Iris pigment epithelial cell (primary cell): Measurements from ENCODE around the gene RTF2.
A peak's percentile ranks its signal among the peaks of the same experiment; 100 is the strongest.
"Not testable (repeated sequence)": the region's sequence is repeated elsewhere in the genome, so short reads cannot be mapped to it uniquely, and the experiment has no call there.

Source experiments
- DNase-seq: peaks from one replicate; pipeline ENCODE4 v3.0.0-alpha.2; 2011; ENCODE audit warnings: low read depth

The RTF2 gene

DNA sequence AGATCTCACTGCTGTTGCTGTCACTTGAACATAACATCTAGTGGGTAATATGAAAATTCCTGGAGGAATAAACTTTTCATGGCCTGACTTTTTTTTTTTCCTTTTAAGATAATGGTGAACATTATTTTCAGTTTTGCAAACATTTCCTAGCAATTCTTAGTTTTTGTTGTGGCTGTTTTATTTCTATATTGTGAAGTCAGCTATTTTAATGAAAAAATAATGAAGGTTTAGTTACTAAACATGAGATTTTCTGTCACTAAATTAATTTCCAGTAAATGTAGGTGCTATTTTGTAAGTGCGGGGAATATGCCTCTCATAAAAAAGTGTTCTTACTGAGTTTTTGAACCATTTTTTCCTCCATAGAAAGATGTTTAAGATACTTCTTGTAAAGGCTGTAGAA lies 32.7 kb downstream of the RTF2 start:
- no peak for DNase-seq

DNA sequence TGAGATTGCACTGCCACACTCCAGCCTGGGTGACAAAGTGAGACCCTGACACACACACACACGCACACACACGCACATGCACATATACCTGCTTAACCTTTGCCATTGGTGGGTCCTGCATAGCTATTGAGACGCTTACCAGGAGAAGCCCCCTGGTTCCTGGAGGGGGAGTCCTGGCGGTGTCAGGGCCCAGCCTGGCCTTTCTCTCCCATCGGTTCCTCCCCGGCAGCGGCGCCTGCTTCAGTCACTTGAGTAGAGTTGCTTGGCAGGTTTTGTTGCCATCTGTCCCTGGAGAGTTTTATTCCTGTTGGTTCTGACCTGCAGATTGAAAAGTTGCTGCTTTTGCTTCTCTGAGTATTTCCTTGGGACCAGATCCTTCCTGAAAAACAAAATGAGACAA lies 35.5 kb downstream of the RTF2 start:
- no peak for DNase-seq

DNA sequence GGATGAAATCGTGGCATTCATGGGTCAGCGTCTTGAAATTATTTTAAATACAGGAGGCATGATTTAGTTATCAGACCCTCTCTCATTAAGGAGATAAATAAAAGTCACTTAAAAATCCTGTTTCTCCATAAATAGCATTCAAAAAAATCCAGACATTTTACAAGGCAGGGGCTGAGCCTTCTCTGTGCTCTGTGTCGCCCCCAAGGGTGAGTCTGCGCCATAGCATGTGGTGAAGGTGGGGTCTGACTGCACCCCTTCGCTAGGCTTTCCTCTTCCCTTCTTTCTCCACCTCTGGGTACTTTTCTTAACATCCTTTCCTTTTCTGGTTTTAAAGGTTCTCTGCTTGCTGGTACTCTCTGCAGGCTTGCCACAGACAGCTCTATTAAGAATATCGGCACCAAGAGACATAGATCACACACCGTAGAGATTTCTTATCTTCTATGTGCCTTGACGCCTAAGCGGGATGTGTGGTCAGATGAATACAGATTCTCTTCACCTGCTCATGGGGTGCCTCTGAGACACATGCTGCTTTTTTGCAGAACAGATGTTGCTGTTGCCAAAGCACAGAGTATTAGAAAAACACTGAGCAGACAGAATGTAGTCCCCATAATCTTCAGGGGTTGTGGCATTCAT lies 36.1 kb downstream of the RTF2 start:
- DNase-seq: no peak

DNA sequence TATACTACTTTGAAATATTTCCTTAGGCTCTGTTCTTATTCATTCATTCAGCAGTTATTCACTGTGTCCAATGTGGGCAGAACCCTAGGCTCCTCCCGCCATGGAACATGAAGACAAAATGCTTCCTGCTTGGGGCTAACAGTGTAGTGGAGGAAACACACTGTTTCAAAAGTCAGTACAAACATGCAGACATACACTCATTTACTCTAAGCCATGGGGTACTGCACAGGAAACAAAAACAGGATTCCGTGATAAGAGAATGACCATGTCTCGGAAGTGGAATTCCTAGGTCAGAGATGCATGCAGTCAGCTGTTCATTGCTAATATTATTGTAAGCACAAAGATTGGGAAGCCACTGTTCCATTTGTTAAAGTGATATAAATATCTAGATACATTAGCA lies 37.7 kb downstream of the RTF2 start:
- peak; percentile 31 for DNase-seq

DNA sequence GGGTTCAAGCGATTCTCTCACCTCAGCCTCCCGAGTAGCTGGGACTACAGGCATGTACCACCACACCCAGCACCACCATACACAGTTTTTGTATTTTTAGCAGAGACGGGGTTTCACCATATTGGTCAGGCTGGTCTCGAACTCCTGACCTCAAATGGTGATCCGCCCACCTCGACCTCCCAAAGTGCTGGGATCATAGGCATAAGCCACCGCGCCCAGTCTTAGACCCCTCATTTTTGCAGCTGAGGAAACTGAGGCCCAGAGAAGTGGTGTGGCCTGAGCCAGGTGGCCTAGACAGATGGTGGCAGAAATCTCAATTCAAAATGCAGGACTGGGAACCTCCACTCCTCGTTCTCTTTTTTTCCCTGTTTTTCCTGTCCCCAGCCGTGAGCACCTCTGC lies 43.5 kb downstream of the RTF2 start:
- DNase-seq: no peak

DNA sequence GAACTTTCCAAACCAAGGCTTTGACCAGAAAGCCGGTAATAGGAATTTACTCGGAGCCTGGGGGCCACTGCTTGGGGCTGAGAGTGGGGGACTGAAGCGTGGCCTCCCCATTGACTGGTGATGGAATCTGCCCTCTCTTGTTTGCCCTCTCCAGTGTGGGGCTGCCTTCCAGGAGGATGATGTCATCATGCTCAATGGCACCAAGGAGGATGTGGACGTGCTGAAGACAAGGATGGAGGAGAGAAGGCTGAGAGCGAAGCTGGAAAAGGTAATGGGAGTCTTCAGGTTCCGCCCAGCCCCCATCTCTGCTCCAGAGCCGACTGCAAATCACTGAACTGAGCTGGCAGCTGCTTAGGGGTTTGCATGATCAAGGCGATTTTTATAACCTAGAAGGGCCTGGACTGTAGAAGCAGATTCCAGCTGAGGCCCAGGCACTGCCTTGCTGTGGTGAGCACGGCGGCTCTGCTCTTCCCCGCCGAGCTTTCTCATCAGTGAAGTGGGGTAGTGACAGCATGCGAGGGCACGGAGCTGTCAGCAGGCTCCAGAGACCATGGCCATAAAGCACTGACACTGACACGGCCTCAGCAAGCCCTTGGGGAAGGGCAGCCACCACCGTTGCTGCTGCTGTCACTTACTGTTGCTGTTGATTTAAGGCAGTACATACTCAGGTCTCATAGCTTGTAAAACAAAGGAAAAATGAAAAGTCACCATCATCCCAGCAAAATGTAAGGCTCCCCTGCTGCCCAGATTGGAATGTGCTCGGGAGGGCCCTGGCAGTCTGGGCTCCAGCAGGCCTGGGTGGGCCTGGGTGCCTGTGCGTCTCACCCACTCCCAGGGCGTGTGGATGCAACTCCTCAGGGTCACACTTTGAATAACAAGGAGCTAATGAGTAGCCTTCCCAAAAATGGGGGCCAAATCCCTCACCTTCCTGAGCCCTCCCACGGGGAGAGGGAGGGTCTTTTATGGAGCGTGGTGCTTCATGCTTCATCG lies 45.0 kb downstream of the RTF2 start:
- peak; percentile 4 for DNase-seq

DNA sequence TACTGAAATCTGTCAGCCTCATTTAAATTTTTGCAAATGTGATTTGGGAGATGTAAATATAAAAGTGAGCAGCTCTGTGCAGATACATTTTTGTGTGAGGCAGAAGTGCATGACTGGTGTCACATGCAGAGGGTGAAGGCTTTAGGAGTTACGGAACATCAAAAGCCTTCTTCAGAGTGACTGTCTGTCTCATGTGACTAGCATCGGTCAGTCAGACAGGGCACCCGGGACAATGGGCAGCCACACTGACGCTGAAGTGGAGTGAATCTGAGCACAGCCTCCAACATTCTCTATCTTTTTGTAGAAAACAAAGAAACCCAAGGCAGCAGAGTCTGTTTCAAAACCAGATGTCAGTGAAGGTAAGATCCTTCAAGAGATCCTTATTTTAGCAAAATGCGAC lies 48.2 kb downstream of the RTF2 start:
- no peak for DNase-seq

DNA sequence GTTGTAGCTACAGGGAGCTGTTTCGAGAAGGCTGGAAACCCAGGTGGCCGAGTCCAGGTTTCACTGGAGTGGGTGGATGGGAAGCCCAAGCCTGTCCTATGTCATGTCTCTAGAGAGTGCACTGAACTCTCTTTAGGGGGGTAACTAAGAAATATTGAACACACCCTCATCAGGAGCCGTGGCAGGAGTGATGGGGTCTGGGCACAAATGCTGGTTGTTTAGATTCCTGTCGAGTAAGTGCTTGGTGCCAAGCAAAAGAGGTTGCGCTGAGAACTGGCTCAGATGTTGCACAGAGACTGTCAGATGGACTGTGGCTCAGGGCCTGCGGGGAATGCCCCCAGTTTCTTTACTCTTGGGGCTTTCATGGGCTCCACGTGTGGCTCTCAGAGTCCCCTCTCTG lies 48.8 kb downstream of the RTF2 start:
- DNase-seq: no peak

DNA sequence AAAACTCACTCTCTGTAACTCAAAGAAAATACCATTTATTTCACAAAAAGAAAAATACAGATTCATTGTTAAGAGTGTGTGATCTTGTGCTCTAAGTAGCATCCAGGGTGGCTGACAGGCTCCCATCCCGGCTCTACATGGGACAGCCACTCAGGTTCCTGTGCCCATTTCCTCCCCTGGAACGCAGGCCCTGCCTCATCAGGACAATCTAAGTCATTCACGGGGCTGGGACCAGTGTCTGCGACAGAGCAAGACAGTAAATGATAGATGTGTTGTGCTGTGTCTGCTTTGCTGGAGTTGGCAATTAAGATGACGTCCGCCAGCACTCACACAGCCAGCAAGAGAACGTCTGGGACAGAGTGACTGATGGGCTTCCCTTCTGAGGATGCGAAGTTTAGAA lies 49.2 kb downstream of the RTF2 start:
- DNase-seq: no peak

DNA sequence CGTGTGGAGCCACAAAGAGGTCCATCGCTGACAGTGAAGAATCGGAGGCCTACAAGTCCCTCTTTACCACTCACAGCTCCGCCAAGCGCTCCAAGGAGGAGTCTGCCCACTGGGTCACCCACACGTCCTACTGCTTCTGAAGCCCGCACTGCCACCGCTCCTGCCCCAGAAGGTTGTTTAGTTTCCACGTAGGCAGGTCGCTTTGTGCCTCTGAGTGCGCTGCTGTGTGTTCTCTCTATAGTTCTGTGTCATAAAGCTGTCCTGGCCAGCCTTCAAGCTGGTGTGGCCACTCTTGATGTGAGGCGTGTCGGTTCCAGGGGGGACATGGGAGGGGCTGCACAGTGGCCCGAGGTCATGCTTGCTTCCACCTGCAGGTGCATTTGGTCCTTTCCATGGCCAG lies 49.7 kb downstream of the RTF2 start:
- no peak for DNase-seq

DNA sequence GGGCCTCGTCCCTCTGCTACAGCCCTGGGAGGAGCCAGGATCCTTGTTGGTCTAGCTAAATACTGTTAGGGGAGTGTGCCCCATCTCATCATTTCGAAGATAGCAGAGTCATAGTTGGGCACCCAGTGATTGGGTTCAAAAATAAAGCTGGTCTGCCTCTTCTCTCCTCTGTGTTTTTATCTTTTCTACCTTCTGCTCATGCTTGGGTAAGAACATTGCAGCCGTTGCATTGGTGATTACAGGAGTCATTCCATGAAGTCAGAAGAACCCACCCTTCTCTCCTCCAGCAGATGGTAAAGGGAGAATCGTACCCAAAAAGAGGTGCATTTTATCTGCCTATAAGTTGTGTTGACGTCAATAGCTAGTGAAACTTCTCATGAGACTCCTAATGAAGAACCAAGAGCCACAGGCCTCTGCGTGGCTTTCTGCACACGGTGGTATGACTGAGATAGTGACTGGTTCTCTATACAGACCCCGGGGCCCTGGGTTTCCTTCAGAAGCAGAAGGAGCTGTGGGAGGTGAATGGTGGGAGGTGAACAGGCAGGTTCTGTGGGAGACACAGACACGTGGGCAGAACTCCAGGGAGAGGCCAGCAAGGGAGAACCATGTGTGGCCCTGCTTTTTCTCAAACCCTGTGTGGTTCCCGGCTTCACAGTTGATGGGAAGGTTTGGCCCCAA lies 50.4 kb downstream of the RTF2 start:
- DNase-seq: no peak

DNA sequence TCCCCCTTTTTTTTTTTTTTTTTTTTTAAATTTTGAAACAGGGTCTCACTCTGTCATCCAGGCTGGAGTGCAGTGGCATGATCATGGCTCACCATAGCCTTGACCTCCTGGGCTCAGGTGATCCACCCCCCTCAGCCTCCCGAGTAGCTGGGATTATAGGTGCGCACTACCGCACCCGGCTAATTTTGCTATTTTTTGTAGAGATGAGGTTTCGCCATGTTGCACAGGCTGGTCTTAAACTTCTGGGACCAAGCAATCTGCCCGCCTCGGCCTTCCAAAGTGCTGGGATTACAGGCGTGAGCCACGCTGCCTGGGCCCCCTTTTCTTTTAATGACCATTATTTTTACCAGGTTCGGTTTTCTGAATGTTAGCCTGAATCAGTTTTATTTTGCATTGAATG lies 51.1 kb downstream of the RTF2 start:
- DNase-seq: no peak

DNA sequence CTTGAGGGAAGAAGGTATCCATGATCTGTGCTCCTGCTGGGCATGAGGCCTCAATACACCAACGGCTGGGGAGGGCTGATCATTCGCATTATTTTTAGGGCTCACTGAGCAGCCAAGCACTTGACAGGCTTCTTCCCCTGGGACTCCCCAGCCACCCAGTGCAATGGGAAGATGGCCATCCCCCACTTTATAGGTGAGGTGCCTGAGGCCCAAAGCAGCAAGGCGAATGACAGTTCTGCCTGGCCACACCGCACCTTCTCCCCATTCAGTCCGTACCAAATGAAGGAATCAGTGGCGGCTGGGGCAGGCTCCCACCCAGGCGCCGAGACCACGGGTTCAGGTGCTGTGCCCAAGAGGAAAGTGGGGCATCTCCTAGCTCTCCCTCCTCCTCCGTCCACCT lies 51.8 kb downstream of the RTF2 start:
- DNase-seq: no peak

DNA sequence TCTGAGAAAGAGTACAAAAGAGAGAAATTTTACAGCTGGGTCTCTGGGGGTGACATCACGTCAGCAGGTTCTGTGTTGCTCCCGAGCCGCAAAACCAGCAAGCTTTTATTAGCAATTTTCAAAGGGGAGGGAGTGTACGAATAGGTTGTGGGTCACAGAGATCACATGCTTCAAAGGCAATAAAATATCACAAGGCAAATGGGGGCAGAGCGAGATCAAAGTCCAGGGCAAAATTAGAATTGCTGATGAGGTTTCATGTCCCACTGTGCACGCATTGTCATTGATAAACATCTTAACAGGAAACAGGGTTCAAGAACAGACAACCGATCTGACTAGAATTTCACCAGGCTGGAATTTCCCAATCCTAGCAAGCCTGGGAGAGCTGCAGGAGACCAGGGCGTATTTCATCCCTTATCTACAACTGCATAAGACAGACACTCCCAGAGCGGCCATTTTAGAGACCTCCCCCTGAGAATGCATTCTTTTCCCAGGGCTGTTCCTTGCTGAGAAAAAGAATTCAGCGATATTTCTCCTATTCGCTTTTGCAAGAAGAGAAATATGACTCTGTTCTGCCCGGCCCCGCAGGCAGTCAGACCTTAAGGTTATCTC lies 52.4 kb downstream of the RTF2 start:
- DNase-seq: not testable (repeated sequence)

DNA sequence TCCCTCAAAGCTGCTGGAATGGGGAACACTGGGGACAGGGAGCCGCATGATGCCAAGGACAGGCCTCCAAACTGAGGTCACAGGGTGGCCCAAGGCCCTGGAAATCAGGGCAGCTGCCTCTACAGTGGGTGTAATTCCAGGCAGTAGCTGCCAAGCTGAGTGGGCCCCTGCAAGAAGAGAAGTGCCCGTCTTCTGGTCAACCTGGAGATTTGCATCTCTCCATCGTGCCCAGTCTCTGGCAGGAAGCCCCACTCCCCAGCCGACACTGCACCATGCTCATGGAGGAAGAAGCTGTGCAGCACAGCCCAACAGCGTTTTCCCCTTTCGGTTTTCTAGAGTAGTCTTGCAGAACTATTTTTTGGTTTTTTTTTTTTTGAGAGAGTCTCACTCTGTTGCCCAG lies 53.9 kb downstream of the RTF2 start:
- no peak for DNase-seq

DNA sequence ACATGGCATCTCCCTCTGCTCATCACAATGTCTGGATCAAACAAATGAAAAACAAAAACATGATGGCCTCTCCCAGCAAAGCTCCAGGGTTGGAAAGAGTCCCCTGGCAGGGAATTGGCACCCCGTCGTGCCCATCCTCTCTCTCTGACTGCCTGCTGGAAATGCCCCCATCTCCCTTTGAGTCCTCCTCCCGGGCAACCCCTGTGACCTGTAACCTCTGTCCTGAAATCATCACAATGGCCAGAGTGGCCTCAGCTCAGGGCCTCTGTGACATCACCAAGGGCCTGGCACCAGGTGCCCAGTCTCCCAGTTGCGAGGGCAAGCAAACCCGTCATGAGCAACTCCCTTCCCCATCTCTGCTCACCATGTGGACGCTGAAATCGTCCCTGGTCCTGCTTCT lies 56.0 kb downstream of the RTF2 start, which contains the start of gene FAM209A:
Gene FAM209A, plus strand, starts transcription at position 301 of the 400 bp plus-strand sequence. Its CDS starts 65 bp downstream, at position 366.
- not testable (repeated sequence) for DNase-seq

DNA sequence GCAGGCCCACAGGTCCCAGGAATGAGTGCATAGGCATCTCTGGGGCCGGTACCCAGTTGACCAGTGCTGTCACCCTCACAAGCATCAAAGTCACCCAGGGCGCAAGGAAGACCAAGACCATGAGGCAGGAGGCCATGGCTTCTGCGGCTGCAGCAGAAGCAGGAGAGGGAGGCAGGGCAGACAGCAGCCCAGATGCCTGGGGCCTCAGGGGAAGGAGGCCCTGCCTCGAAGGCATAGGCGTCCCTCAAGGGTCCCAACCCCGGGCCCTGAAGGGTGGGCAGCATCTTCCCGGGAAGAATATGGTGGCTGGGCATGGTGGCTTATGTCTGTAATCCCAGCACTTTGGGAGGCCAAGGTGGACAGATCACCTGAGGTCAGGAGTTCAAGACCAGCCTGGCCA lies 59.1 kb downstream of the RTF2 start:
- no peak for DNase-seq

DNA sequence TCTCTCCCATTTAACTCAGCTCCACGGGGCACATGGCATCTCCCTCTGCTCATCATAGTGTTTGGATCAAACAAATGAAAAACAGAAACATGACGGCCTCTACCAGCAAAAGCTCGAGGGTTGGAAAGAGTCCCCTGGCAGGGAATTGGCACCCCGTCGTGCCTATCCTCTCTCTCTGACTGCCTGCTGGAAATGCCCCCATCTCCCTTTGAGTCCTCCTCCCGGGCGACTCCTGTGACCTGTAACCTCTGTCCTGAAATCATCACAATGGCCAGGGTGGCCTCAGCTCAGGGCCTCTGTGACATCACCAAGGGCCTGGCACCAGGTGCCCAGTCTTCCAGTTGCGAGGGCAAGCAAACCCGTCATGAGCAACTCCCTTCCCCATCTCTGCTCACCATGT lies 64.5 kb downstream of the RTF2 start, which contains the start of gene FAM209B:
Gene FAM209B, plus strand, starts transcription at position 301 of the 400 bp plus-strand sequence. Its CDS starts 96 bp downstream, at position 397.
- not testable (repeated sequence) for DNase-seq

DNA sequence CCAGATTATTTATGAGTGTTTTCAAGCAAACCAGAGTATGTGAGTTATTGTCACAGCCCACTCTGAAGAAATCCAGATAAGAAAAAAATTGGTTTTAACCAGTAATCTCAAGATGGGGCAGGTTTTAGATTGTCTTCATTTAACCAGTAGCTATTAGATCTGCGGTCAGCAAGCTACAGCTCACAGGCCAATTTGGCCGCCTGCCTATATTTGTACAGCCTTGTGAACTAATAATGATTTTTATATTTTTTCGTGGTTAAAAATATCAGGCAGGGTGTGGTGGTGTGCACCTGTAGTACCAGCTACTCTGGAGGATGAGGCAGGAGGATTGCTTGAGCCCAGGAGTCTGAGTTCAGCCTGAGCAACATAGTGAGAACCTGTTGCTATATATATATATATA lies 69.6 kb downstream of the RTF2 start:
- DNase-seq: no peak

DNA sequence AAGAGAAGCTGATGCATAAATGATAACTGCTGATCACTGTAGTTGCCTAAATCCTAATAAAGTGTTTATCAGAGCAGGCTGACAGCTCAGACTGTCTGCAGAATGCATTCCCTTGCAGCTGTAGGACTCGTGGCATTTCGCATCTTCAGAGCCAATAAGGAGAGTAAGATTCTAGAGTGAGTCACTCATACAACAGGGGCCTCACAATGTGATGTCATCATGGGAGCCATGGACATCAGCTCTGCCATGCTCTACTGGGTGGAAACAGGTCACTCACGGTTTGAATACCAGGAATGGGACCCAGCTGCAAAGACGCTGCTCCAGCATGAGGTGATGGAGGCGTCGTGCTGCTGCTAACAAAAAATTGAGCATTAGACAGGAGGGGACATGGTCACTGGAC lies 72.0 kb downstream of the RTF2 start:
- peak; percentile 21 for DNase-seq

DNA sequence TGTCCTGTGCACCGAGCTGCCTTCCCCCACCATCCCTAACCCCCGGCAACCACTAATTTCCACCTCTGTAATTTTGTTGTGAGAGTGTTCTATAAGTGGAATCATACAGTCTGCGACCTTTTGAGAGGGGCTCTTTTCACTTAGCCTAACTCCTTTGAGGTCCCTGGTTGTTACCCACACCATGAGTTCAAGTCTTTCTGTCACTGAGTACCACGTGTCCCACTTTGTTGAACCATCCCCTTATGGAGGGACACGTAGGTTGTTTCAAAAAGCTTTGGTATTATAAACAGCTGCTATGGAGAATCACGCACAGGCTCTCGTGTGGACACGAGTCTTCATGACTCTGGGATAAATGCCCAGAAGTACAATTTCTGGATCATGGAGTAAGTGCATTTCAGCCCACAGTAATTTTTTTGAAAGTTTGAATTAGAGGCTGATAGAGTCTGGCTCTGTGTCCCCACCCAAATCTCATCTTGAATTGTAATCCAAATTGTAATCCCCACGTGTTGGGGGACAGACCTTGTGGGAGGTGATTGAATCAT lies 74.1 kb downstream of the RTF2 start:
- DNase-seq: no peak

DNA sequence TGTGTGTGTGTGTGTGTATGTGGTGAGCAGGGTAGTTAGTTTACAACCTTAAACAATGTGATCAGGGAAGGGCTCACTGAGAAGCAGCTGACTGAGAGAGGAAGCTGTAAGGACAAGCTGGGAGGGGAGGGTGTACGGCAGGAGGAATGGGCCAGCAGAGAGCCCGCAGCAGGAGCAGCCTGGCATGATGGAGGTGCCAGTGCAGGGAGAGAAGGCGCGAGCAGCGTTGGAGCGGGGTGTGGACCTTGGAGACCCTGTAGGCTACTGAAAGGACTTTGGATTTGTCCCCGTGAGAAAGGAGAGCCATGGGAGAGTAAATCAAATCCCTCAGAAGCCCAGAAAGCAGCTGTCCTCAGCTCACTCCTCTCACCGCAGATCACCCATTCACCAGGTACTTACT lies 83.1 kb downstream of the RTF2 start:
- no peak for DNase-seq
